HepG2 (cell line): Measurements from ENCODE around the gene MRPL42. TPM values are rescaled to one million over a fixed set of nuclear protein-coding genes. Genes with fewer than 3 reads are reported as not detected.

Experiments used
- ATAC-seq: fragments of 200-7000 bp; cut with Tn5 transposase; 3 replicates; pipeline ENCODE4 v1.9.1; 2020; ENCODE audit warnings: mild to moderate bottlenecking, moderate library complexity
- BruUV-seq: library from RNA; stranded (reverse); fragments of 400-500 nt; replicated peaks from 2 replicates; lab custom pipeline; 2021; lab: Mats Ljungman, UMichigan
- CTCF ChIA-PET: fragments of 300-600 bp; formaldehyde crosslinking; extraction: SDS; loops from one replicate; lab custom pipeline; 2021; ENCODE audit warnings: low total read pairs, inconsistent platforms, low intra/inter-chr PET ratio; lab: Yijun Ruan, JAX
- POLR2A ChIA-PET: fragments of 350-600 bp; sonication (Branson Sonifier 250); formaldehyde crosslinking; loops from one replicate; lab custom pipeline; 2020; ENCODE audit warnings: antibody characterized with exemption, inconsistent platforms; lab: Yijun Ruan, JAX
- DNase-seq: peaks from one replicate; pipeline ENCODE4 v3.0.0-alpha.2; 2015; ENCODE audit warnings: low spot score
- FAIRE-seq: peaks from 3 replicates; lab custom pipeline; 2011; peaks lifted over from hg19 to GRCh38; lab: Jason Lieb, UNC
- H2AFZ ChIP-seq: one replicate; pipeline ENCODE4 v1.6.1; 2011; ENCODE audit warnings: low read length, inconsistent platforms
- H3K27ac ChIP-seq: fragments of 300-600 bp; 3 replicates; pipeline ENCODE4 v1.8.0; 2011; ENCODE audit warnings: mixed run types, mild to moderate bottlenecking, mixed read lengths, low read length, inconsistent platforms; ENCODE audit not compliant: insufficient read depth; ENCODE audit errors: extremely low read length
- H3K27me3 ChIP-seq, 2 experiments: fragments of 200-600 bp in 1 of 2; 2 replicates in 1 of 2; 3 replicates in 1 of 2; pipeline versions ENCODE4 v1.6.0 to v1.8.0; 2011; ENCODE audit warnings: low read length in 2 of 2, mild to moderate bottlenecking in 2 of 2, moderate library complexity in 2 of 2, inconsistent platforms in 1 of 2; ENCODE audit not compliant: insufficient read depth in 2 of 2, control insufficient read depth in 1 of 2
- H3K36me3 ChIP-seq, 2 experiments: fragments of 200-600 bp in 1 of 2; replicated peaks in 1 of 2; 2 replicates in 1 of 2; 3 replicates in 1 of 2; pipeline versions ENCODE4 v1.5.1 to v1.8.0; 2011; ENCODE audit warnings: low read length in 2 of 2, inconsistent platforms in 1 of 2; ENCODE audit not compliant: insufficient read depth in 2 of 2, control insufficient read depth in 1 of 2
- H3K4me1 ChIP-seq: 2 replicates; pipeline ENCODE4 v1.5.1; 2012; ENCODE audit warnings: low read length, inconsistent platforms; ENCODE audit not compliant: insufficient read depth
- H3K4me2 ChIP-seq: 2 replicates; pipeline ENCODE4 v1.6.0; 2011; ENCODE audit warnings: low read depth, low read length, inconsistent platforms
- H3K4me3 ChIP-seq, 3 experiments: fragments of 200-600 bp in 1 of 3; sonication (generic), shearing (Covaris generic) in 1 of 3; replicated peaks in 1 of 3; 2 replicates each; pipeline ENCODE4 v1.5.1; 2011 to 2016; ENCODE audit warnings: low read length in 3 of 3, inconsistent platforms in 2 of 3, low read depth in 2 of 3, mild to moderate bottlenecking in 2 of 3, control low read depth in 1 of 3, mixed read lengths in 1 of 3; ENCODE audit not compliant: insufficient read depth in 1 of 3
- H3K79me2 ChIP-seq: one replicate; pipeline ENCODE4 v1.6.1; 2011; ENCODE audit warnings: low read length, inconsistent platforms; ENCODE audit not compliant: insufficient read depth
- H3K9ac ChIP-seq: 2 replicates; pipeline ENCODE4 v1.6.0; 2011; ENCODE audit warnings: mild to moderate bottlenecking, low read depth, low read length, inconsistent platforms; ENCODE audit not compliant: insufficient read depth
- H3K9me3 ChIP-seq: 2 replicates; pipeline ENCODE4 v1.5.1; 2012; ENCODE audit warnings: mild to moderate bottlenecking, low read length
- H4K20me1 ChIP-seq: 2 replicates; pipeline ENCODE4 v1.6.0; 2011; ENCODE audit warnings: inconsistent platforms, mild to moderate bottlenecking, low read length, moderate library complexity; ENCODE audit not compliant: insufficient read depth
- CBX5 ChIP-seq: sonication (generic); formaldehyde crosslinking; IDR thresholded peaks from 2 replicates; pipeline ENCODE4 v1.4.0; 2020; ENCODE audit warnings: missing genetic modification reagents, borderline replicate concordance
- MBNL3 ChIP-seq: fragments of 250-450 bp; sonication (Bioruptor Pico); conservative IDR thresholded peaks from 2 replicates; pipeline ENCODE4 v1.8.0; 2022; ENCODE audit warnings: mild to moderate bottlenecking, inconsistent platforms
- MED13 ChIP-seq: sonication (generic); formaldehyde crosslinking; IDR thresholded peaks from 2 replicates; pipeline ENCODE4 v1.5.0; 2020; ENCODE audit warnings: missing genetic modification reagents
- PCBP2 ChIP-seq: fragments of 200-400 bp; formaldehyde crosslinking; optimal IDR thresholded peaks from 2 replicates; pipeline ENCODE3; 2018; ENCODE audit warnings: low read length, low read depth; ENCODE audit not compliant: poor library complexity, severe bottlenecking
- ZNF160 ChIP-seq: sonication (generic); formaldehyde crosslinking; IDR thresholded peaks from 2 replicates; pipeline ENCODE4 v1.8.0; 2022; ENCODE audit warnings: mild to moderate bottlenecking, inconsistent platforms, missing genetic modification reagents
- ZNF484 ChIP-seq: sonication (generic); formaldehyde crosslinking; IDR thresholded peaks from 2 replicates; pipeline ENCODE4 v1.5.1; 2020; ENCODE audit warnings: mild to moderate bottlenecking, low read depth, missing genetic modification reagents, borderline replicate concordance
- WGBS: methylation state at CpG from one replicate; pipeline ENCODE4 v1.1.6; 2017; ENCODE audit warnings: low lambda C conversion rate; 5-methylcytosine and 5-hydroxymethylcytosine counted together
- in situ Hi-C: cut with HindIII; loops from 2 replicates; pipeline ENCODE4 v1.10.0; 2017; ENCODE audit warnings: low pct_unique_long_range_greater_than_20kb; ENCODE audit not compliant: extremely low pct_ligation_motif_present
- intact Hi-C: fragments of 100-400 bp; cut with micrococcal nuclease; formaldehyde crosslinking; loops from one replicate; pipeline ENCODE4 v1.10.0; 2022; ENCODE audit not compliant: unreplicated experiment
- polyA plus RNA-seq, 8 experiments: library from polyadenylated mRNA; depleted of rRNA in 3 of 8; stranded (reverse) in 7 of 8; unstranded in 1 of 8; fragments of >200 nt; fragmentation: Illumina TruSeq in 4 of 8; extraction: Trizol in 4 of 8; gene quantifications; 2 replicates each; pipeline versions ENCODE4 v1.2.1 to v1.2.3, GENCODE V29; 2011 to 2016; ENCODE audit warnings: low read depth in 4 of 8, missing spikeins in 1 of 8, mixed read lengths in 1 of 8; ENCODE audit not compliant: insufficient read depth in 1 of 8
- total RNA-seq, 5 experiments: library from RNA; depleted of rRNA; stranded (reverse); fragments of >200 nt; fragmentation: Illumina TruSeq; extraction: Trizol; gene quantifications; 2 replicates each; pipeline ENCODE4 v1.2.3, GENCODE V29; 2016; ENCODE audit warnings: low read depth in 1 of 5
- TF ChIP-seq, protein P1 (sequence below), 2 experiments: sonication (generic) in 1 of 2; formaldehyde crosslinking in 1 of 2; IDR thresholded peaks; 2 replicates each; pipeline versions ENCODE4 v1.4.0 to v1.6.1; 2016 to 2020; ENCODE audit warnings: borderline replicate concordance in 1 of 2, low read depth in 1 of 2, mild to moderate bottlenecking in 1 of 2, missing genetic modification reagents in 1 of 2

The MRPL42 gene
- total and polyA plus RNA-seq, 2 of the 13 experiments (the other 11 are each of a cell fraction or from before 2014, with no cell fraction given): 93.3 to 148 TPM

DNA sequence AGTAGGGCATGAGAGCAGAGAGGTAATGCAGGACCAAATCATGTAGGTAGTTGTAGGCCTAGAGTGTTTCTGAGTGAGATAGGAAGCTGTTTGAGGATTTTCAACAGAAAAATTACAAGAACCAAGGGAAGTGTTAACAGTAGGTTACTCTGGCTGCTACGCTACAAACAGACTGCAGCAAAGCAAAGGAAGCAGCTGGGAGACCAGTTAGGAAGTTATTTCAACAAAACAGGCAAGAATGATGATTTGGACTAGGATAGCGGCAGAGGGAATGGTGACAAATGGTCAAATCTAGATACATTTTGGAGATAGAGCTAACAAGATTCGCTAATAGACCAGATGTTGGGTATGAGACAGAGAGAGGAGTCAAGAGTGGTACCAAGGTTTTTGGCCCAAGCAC, 26.8 kb downstream of the MRPL42 start:
- no peaks in the 10 kb centered on the region for H3K27me3 ChIP-seq
- H2AFZ ChIP-seq: no peak overlapping the region
- no peaks in the 10 kb centered on the region; the same call in 1 of the 2 replicates for H4K20me1 ChIP-seq
- H3K9me3 ChIP-seq: no peaks in the 10 kb centered on the region
- H3K79me2 ChIP-seq: no peaks in the 10 kb centered on the region
- DNase-seq: no peak
- peaks cover 11 to 46% of the 10 kb centered on the region in 2 experiments; a peak in 4 of 5 replicates for H3K36me3 ChIP-seq
- in situ Hi-C loops: no loop called here
- ATAC-seq: no peak
- CTCF ChIA-PET: no interaction called here
- WGBS: 97% methylated on average over 3 of the region's 3 CpGs
- no TSS peak for BruUV-seq
- no peak overlapping the region for H3K9ac ChIP-seq
- no peak for FAIRE-seq
- no peaks in the 10 kb centered on the region for H3K4me1 ChIP-seq
- H3K27ac ChIP-seq: no peak overlapping the region
- no peak for TF ChIP-seq PCBP2
- TF ChIP-seq CBX5 (CRISPR knock-in tag): no peak
- TF ChIP-seq, protein P1, sequence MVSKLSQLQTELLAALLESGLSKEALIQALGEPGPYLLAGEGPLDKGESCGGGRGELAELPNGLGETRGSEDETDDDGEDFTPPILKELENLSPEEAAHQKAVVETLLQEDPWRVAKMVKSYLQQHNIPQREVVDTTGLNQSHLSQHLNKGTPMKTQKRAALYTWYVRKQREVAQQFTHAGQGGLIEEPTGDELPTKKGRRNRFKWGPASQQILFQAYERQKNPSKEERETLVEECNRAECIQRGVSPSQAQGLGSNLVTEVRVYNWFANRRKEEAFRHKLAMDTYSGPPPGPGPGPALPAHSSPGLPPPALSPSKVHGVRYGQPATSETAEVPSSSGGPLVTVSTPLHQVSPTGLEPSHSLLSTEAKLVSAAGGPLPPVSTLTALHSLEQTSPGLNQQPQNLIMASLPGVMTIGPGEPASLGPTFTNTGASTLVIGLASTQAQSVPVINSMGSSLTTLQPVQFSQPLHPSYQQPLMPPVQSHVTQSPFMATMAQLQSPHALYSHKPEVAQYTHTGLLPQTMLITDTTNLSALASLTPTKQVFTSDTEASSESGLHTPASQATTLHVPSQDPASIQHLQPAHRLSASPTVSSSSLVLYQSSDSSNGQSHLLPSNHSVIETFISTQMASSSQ (IDR thresholded peaks at IDR 0.05; ENCODE audit: low read depth): no peak
- TF ChIP-seq, protein P1 (CRISPR knock-in tag; IDR thresholded peaks at IDR 0.05; ENCODE audit: borderline replicate concordance): no peak
- TF ChIP-seq MED13 (CRISPR knock-in tag): no peak
- TF ChIP-seq ZNF484 (CRISPR knock-in tag): no peak
- no peak for TF ChIP-seq MBNL3
- no peak for TF ChIP-seq ZNF160
- H3K4me3 ChIP-seq: no peak overlapping the region
- POLR2A ChIA-PET: no interaction called here
- no peak overlapping the region for H3K4me2 ChIP-seq
- intact Hi-C loops: no loop called here
